Cardiac muscle cell (in vitro differentiated cells and primary cell): Measurements from ENCODE around the gene HSD17B12. TPM values are rescaled to one million over a fixed set of nuclear protein-coding genes. Genes with fewer than 3 reads are reported as not detected.

Experiments used
- DNase-seq, 2 donors: peaks; one replicate each; pipeline versions ENCODE4 v3.0.0 to v3.0.0-alpha.2; 2010 to 2017; ENCODE audit warnings: low read depth in 1 of 2, low spot score in 1 of 2
- H3K27ac ChIP-seq: fragments of 200-600 bp; sonication (generic); 2 replicates; pipeline ENCODE4 v1.5.1; 2016
- H3K27me3 ChIP-seq: fragments of 200-600 bp; sonication (generic); 2 replicates; pipeline ENCODE4 v1.6.0; 2016; ENCODE audit warnings: control low read depth
- H3K36me3 ChIP-seq: fragments of 200-600 bp; sonication (generic); 2 replicates; pipeline ENCODE4 v1.5.1; 2016; ENCODE audit warnings: control low read depth
- H3K4me1 ChIP-seq: fragments of 200-600 bp; sonication (generic); 2 replicates; pipeline ENCODE4 v1.8.1; 2017; ENCODE audit warnings: low read depth, mild to moderate bottlenecking, mixed run types
- H3K4me3 ChIP-seq: fragments of 200-600 bp; sonication (generic); 2 replicates; pipeline ENCODE4 v1.5.1; 2016; ENCODE audit warnings: mild to moderate bottlenecking
- H3K9me3 ChIP-seq: fragments of 200-600 bp; sonication (generic); 2 replicates; pipeline ENCODE4 v1.5.1; 2017; ENCODE audit warnings: low read depth, mild to moderate bottlenecking, control low read depth
- CTCF ChIP-seq: IDR thresholded peaks from 2 replicates; pipeline ENCODE4 v1.5.1; 2012; ENCODE audit warnings: low read depth, mild to moderate bottlenecking, low read length
- polyA plus RNA-seq: library from polyadenylated mRNA; unstranded; fragments of >200 nt; fragmentation: Nextera tagmentation; extraction: Ambion mirVana; gene quantifications from 2 replicates; pipeline ENCODE4 v1.2.1, GENCODE V29; 2016
- total RNA-seq: library from RNA; depleted of rRNA; stranded (reverse); fragments of >200 nt; gene quantifications from 2 replicates; pipeline ENCODE4 v1.2.3, GENCODE V29; 2016

HSD17B12 gene
- total and polyA plus RNA-seq, 2 experiments from 2014 or later: 68.9 to 89.0 TPM

GRCh38 chr11:43709689-43710088, 29.2 kb downstream of the HSD17B12 start:
- no peak for DNase-seq
- Histone ChIP-seq H3K4me3 (no peak overlapping the region), H3K27ac (peak overlapping the region; percentile 26), H3K9me3 (no peaks in the 10 kb centered on the region), H3K36me3 (no peaks in the 10 kb centered on the region), H3K4me1 (no peaks in the 10 kb centered on the region), H3K27me3 (no peaks in the 10 kb centered on the region)
- TF ChIP-seq CTCF: no peak

DNA sequence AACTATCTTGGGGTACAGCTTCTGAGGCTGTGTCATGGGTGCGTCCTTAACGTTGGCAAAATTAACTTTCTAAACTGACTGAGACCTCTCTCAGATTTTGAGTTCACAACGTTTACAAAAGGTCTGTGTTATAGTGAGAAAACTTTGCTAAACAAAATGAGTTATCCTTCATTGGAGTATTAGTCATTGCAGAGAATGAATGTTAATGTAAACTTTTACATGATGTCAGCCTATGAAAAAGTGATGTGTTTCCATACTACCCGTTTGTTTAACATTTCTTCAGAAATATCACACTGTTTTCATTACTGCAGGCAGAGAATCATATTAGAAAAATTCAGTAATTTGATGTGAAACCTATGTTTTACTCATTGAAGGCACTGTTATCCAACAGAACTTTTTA, 32.1 kb downstream of the HSD17B12 start:
- H3K4me1 ChIP-seq: peaks cover 18% of the 10 kb centered on the region
- no peaks in the 10 kb centered on the region for H3K36me3 ChIP-seq
- no peak overlapping the region for H3K27ac ChIP-seq
- no peak for TF ChIP-seq CTCF
- H3K9me3 ChIP-seq: no peaks in the 10 kb centered on the region
- H3K27me3 ChIP-seq: no peaks in the 10 kb centered on the region
- no peak overlapping the region for H3K4me3 ChIP-seq
- DNase-seq: no peak

GRCh38 chr11:43718373-43718772, 37.8 kb downstream of the HSD17B12 start:
- Histone ChIP-seq H3K36me3 (no peaks in the 10 kb centered on the region), H3K27me3 (no peaks in the 10 kb centered on the region), H3K27ac (no peak overlapping the region), H3K4me1 (peaks cover 24% of the 10 kb centered on the region), H3K9me3 (no peaks in the 10 kb centered on the region), H3K4me3 (no peak overlapping the region)
- DNase-seq: no peak
- no peak for TF ChIP-seq CTCF

DNA sequence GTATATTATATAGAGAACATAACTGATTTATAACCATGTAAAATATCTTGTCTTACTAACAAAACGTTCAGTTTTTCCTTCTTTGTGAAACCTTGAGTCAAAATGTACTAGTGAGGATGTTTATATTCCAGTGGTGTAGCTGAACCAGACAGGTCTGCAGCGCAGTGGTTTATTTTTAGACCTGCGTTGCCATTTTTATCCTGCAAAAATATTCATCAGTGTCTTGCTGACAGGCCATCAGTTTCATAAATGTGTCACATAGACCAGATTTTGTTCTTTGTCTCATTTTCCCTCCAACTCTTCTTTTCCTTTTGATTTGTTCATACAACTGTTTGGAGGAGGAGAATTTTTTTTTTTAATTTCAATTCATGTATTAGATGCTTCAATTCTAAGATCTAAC, 43.1 kb downstream of the HSD17B12 start:
- Histone ChIP-seq H3K9me3 (no peaks in the 10 kb centered on the region), H3K4me1 (peaks cover 8% of the 10 kb centered on the region), H3K27me3 (no peaks in the 10 kb centered on the region), H3K36me3 (no peaks in the 10 kb centered on the region), H3K27ac (peak overlapping the region; percentile 12), H3K4me3 (no peak overlapping the region)
- no peak for TF ChIP-seq CTCF
- DNase-seq: no peak

DNA sequence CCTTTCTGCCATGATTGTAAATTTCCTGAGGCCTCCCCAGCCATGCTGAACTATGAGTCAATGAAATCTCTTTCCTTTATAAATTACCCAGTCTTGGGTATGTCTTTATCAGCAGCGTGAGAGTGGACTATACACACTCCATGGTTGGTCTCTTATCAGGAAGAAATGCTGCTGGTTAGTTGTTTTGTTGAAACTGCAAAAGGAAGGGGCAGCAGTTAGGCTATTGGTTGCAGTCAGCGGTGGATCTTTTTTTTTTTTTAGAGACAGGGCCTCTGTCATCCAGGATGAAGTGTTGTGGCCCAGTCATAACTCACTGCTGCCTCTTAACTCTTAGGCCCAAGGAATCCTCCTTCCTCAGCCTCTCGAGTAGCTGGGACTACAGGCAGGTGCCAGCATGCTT, 51.7 kb downstream of the HSD17B12 start:
- peaks cover 23% of the 10 kb centered on the region for H3K4me1 ChIP-seq
- no peaks in the 10 kb centered on the region for H3K27me3 ChIP-seq
- no peak for DNase-seq
- TF ChIP-seq CTCF: no peak
- no peaks in the 10 kb centered on the region for H3K36me3 ChIP-seq
- peak overlapping the region; percentile 41 for H3K27ac ChIP-seq
- H3K4me3 ChIP-seq: no peak overlapping the region
- no peaks in the 10 kb centered on the region for H3K9me3 ChIP-seq

GRCh38 chr11:43734256-43734655, 53.7 kb downstream of the HSD17B12 start:
- DNase-seq: no peak
- no peak for TF ChIP-seq CTCF

More at GRCh38 chr11:43734256-43734655, 53.7 kb downstream of the HSD17B12 start:
- Histone ChIP-seq H3K4me3 (no peak overlapping the region), H3K9me3 (no peaks in the 10 kb centered on the region), H3K27me3 (no peaks in the 10 kb centered on the region), H3K4me1 (peaks cover 41% of the 10 kb centered on the region), H3K36me3 (no peaks in the 10 kb centered on the region), H3K27ac (no peak overlapping the region)
